IPS DF 6.9 (cell line): ENCODE results near the gene FLAD1.

Experiments
- DNase-seq: peaks from one replicate; pipeline ENCODE4 v3.0.0-alpha.2; 2013; ENCODE audit warnings: low read depth, low spot score
- H3K27ac ChIP-seq: one replicate; pipeline ENCODE4 v1.5.1; 2013; ENCODE audit warnings: low read length, control low read depth
- H3K27me3 ChIP-seq: 2 replicates; pipeline ENCODE4 v1.6.1; 2013; ENCODE audit warnings: mild to moderate bottlenecking, low read length; ENCODE audit not compliant: control insufficient read depth, insufficient read depth
- H3K36me3 ChIP-seq: 2 replicates; pipeline ENCODE4 v1.6.1; 2013; ENCODE audit warnings: low read length; ENCODE audit not compliant: control insufficient read depth, insufficient read depth
- H3K4me1 ChIP-seq: 2 replicates; pipeline ENCODE4 v1.6.1; 2013; ENCODE audit warnings: low read length; ENCODE audit not compliant: control insufficient read depth, insufficient read depth
- H3K4me3 ChIP-seq: 2 replicates; pipeline ENCODE4 v1.5.1; 2013; ENCODE audit warnings: mild to moderate bottlenecking, low read length
- H3K9me3 ChIP-seq: 2 replicates; pipeline ENCODE4 v1.6.1; 2013; ENCODE audit warnings: low read length, inconsistent platforms; ENCODE audit not compliant: control insufficient read depth, insufficient read depth
- WGBS: extraction: QIAGEN DNeasy Blood & Tissue Kit; methylation state at CpG from one replicate; pipeline ENCODE4 v1.1.7; 2013; ENCODE audit warnings: mixed read lengths, missing lambda C conversion rate; ENCODE audit not compliant: insufficient read length, insufficient coverage; 5-methylcytosine and 5-hydroxymethylcytosine counted together

FLAD1 gene

GRCh38 chr1:154954541-154954940 is 28.6 kb upstream of the FLAD1 start:
- no CpG with 5 or more reads among the region's 3 CpGs for WGBS
- Histone ChIP-seq H3K27ac (no peak overlapping the region), H3K27me3 (no peaks in the 10 kb centered on the region), H3K9me3 (no peaks in the 10 kb centered on the region), H3K4me3 (no peak overlapping the region), H3K36me3 (0 out of 2 replicates have a peak, but pooled peaks cover 5% of the 10 kb centered on the region), H3K4me1 (peaks cover 7% of the 10 kb centered on the region; the same call in 1 of the 2 replicates)
- no peak for DNase-seq

DNA sequence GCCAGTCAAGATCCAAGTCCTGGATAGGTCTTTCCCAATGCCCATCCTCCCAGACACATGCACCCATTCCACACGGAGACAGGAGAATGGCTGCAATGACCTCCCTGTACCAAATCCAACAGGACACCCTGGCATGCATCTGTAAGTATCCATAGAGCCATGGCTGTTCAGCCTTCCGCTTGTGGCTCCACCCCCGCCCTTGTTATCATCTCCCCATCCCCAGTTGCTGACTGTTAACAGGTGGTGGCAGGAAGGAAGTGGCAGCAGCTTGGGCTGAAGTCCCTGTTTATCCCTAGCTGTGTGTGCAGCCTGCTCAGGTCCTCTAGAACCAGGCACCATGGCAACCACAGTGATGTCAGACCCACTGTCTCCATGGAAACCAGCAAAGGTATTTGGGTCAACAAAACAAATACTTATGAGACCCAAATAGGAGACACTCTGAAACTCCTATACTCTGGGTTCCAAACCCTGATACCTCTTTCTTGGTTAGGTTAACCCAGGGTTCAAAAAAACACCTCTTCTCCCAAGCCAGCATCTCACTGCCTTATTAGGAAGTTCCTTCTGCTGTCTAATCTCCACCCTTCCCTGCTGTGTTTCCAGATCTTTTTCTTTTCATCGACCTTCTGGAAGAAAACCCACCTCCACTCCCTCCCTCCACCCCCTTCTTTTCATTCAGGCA is 28.0 kb upstream of the FLAD1 start:
- H3K27me3 ChIP-seq, result no peaks in the 10 kb centered on the region
- H3K4me3 ChIP-seq, result peak overlapping the region; percentile 47; the same call in 1 of the 2 replicates
- DNase-seq, result no peak
- no peaks in the 10 kb centered on the region for H3K9me3 ChIP-seq
- H3K36me3 ChIP-seq, result 0 out of 2 replicates have a peak, but pooled peaks cover 6% of the 10 kb centered on the region
- H3K27ac ChIP-seq, result no peak overlapping the region
- WGBS, result no CpG with 5 or more reads among the region's 4 CpGs
- H3K4me1 ChIP-seq, result peaks cover 7% of the 10 kb centered on the region; the same call in 1 of the 2 replicates

DNA sequence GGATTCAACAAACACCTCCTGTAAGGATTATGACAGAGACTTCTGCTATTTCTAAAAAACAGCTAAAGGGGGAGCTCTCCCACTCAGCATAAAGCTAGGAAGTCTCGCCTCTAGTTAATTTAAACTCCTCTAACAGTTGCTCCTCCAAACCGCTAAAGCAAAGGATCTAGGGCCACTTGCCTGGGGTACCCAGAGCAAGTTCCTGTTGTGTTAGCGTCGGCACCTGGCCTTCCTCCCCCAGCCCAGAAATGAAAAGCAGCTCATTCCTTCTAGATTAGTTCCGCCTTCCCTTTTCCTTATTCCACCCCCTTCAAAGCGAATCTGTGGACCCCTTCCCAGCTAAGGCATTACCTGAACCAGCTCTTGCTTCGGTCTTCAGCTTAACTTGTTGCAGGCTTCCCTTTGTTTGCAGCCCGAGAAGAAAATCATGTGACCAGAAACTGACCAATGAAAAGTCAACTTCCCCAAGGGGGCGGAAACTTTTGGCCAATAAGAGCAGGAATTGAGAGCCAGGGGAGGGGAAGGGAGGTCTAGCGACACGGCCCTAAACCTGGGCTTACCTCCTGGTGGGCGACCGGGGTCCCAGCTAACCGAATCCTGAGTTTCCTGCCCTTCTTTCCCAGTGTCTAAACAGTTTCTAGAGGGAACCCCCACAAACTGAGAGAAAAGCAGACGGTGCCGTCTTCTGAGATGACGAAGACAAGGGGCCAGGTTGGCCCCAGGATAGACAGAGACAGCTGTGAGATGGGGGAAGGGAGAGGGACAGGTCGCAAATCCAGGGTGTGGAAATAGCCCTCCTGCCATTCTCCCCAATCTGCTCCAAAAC is 27.2 kb upstream of the FLAD1 start, which contains the start of gene PBXIP1:
PBXIP1 (minus strand) TSS at position 382 of the 826 bp plus-strand sequence. CDS start 2,378 bp downstream, outside the sequence.
- no peaks in the 10 kb centered on the region for H3K9me3 ChIP-seq
- H3K36me3 ChIP-seq, result 0 out of 2 replicates have a peak, but pooled peaks cover 6% of the 10 kb centered on the region
- peaks cover 7% of the 10 kb centered on the region; the same call in 1 of the 2 replicates for H3K4me1 ChIP-seq
- peak within 1 kb of the TSS; percentile 47; the same call in 1 of the 2 replicates for H3K4me3 ChIP-seq
- H3K27ac ChIP-seq, result no peak within 1 kb of the TSS
- no CpG with 5 or more reads among the region's 18 CpGs for WGBS
- H3K27me3 ChIP-seq, result no peaks in the 10 kb centered on the region
- DNase-seq, result peak; percentile 97

GRCh38 chr1:154956544-154956941 is 26.6 kb upstream of the FLAD1 start:
- no peaks in the 10 kb centered on the region for H3K9me3 ChIP-seq
- no peaks in the 10 kb centered on the region for H3K27me3 ChIP-seq
- H3K4me1 ChIP-seq, result peaks cover 7% of the 10 kb centered on the region; the same call in 1 of the 2 replicates
- no peak overlapping the region for H3K27ac ChIP-seq
- H3K4me3 ChIP-seq, result peak overlapping the region; percentile 26; the same call in 1 of the 2 replicates
- H3K36me3 ChIP-seq, result 0 out of 2 replicates have a peak, but pooled peaks cover 6% of the 10 kb centered on the region
- WGBS, result no CpG with 5 or more reads among the region's 6 CpGs
- no peak for DNase-seq

- peaks cover 7% of the 10 kb centered on the region; the same call in 1 of the 2 replicates for H3K4me1 ChIP-seq
- WGBS, result no CpG with 5 or more reads among the region's 9 CpGs
- 0 out of 2 replicates have a peak, but pooled peaks cover 6% of the 10 kb centered on the region for H3K36me3 ChIP-seq
- no peak overlapping the region for H3K4me3 ChIP-seq
- DNase-seq, result no peak
- no peak overlapping the region for H3K27ac ChIP-seq
- H3K9me3 ChIP-seq, result no peaks in the 10 kb centered on the region
- H3K27me3 ChIP-seq, result no peaks in the 10 kb centered on the region
Observed at GRCh38 chr1:154957091-154957657, 26.0 kb upstream of the FLAD1 start.

GRCh38 chr1:154958036-154958435 is 25.1 kb upstream of the FLAD1 start:
- peaks cover 7% of the 10 kb centered on the region for H3K4me1 ChIP-seq
- no peak overlapping the region for H3K27ac ChIP-seq
- H3K36me3 ChIP-seq, result 0 out of 2 replicates have a peak, but pooled peaks cover 9% of the 10 kb centered on the region
- H3K4me3 ChIP-seq, result no peak overlapping the region
- WGBS, result no CpG with 5 or more reads among the region's 2 CpGs
- DNase-seq, result no peak
- no peaks in the 10 kb centered on the region for H3K27me3 ChIP-seq
- H3K9me3 ChIP-seq, result no peaks in the 10 kb centered on the region

GRCh38 chr1:154958681-154959425 is 24.3 kb upstream of the FLAD1 start:
- Histone ChIP-seq H3K27ac (no peak overlapping the region), H3K36me3 (peaks cover 12% of the 10 kb centered on the region; the same call in 1 of the 2 replicates), H3K27me3 (no peaks in the 10 kb centered on the region), H3K9me3 (no peaks in the 10 kb centered on the region), H3K4me3 (no peak overlapping the region), H3K4me1 (peaks cover 7% of the 10 kb centered on the region)
- WGBS, result no CpG with 5 or more reads among the region's 16 CpGs
- DNase-seq, result no peak

GRCh38 chr1:154959426-154959780 is 23.7 kb upstream of the FLAD1 start:
- H3K4me1 ChIP-seq, result peaks cover 7% of the 10 kb centered on the region
- no peak for DNase-seq
- no CpG with 5 or more reads among the region's 7 CpGs for WGBS
- peaks cover 12% of the 10 kb centered on the region; the same call in 1 of the 2 replicates for H3K36me3 ChIP-seq
- H3K9me3 ChIP-seq, result no peaks in the 10 kb centered on the region
- no peak overlapping the region for H3K27ac ChIP-seq
- H3K4me3 ChIP-seq, result no peak overlapping the region
- no peaks in the 10 kb centered on the region for H3K27me3 ChIP-seq

DNA sequence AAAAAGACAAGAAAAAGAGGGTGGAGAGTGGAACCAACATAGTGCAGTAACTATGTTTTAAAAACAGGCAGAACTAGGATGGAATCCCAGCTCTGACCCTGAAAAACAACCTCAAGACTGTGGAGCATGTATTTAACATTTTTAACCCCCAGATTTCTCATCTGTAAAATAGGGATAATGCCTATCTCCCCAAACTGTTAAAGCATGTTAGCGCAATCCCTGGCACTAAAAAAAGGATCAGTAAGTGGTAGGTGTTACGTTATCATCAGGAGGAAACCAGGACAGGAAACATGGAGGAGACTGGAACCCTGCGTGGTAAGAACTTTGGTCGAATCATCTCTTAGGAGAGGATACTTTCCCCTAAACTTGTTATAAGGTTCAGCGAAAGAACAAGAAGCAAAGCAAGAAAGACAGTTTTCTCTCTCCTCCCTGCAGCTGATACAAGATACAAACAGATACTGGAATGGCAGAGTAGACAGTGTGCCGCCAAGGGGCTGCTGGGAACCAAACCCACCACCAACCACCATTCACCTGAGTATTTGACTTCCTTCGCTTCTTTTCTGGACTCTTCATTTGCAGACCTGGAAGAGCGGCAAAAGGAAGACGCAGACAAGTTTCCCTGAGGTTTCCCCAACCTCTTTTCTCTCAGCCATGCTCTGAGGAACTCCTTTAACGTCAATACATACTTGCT is 22.6 kb upstream of the FLAD1 start:
- Histone ChIP-seq H3K27ac (no peak overlapping the region), H3K4me1 (peaks cover 3% of the 10 kb centered on the region; the same call in 1 of the 2 replicates)

More for the DNA sequence above, 22.6 kb upstream of the FLAD1 start:
- Histone ChIP-seq H3K27me3 (no peaks in the 10 kb centered on the region), H3K9me3 (no peaks in the 10 kb centered on the region), H3K36me3 (peaks cover 17% of the 10 kb centered on the region), H3K4me3 (peak overlapping the region; percentile 81; the same call in 1 of the 2 replicates)
- no peak for DNase-seq
- no CpG with 5 or more reads among the region's 10 CpGs for WGBS
